Activated CD8-positive, alpha-beta T cell treated with anti-CD3 and anti-CD28 coated beads for 36 hours (primary cell): ENCODE results near the gene CACHD1. TPM values are rescaled to one million over a fixed set of nuclear protein-coding genes. Genes with fewer than 3 reads are reported as not detected.

Experiments used
- ATAC-seq: fragments of 200-7000 bp; cut with Tn5 transposase; one replicate; pipeline ENCODE4 v1.10.0; 2021; ENCODE audit warnings: mild to moderate bottlenecking, moderate library complexity
- CTCF ChIA-PET: fragments of 350-600 bp; sonication (Branson Sonifier 250); formaldehyde crosslinking; loops from one replicate; lab custom pipeline; 2021; ENCODE audit warnings: antibody characterized with exemption; lab: Charles Lee
- POLR2A ChIA-PET: fragments of 350-600 bp; sonication (Branson Sonifier 250); formaldehyde crosslinking; loops from one replicate; lab custom pipeline; 2021; ENCODE audit warnings: antibody characterized with exemption; lab: Charles Lee
- DNase-seq: peaks from one replicate; pipeline ENCODE4 v3.0.0-alpha.2; 2020
- H3K27ac Mint-ChIP-seq: one replicate; pipeline ENCODE4 v1.8.0; 2021; ENCODE audit warnings: mild to moderate bottlenecking, mixed read lengths
- H3K27me3 Mint-ChIP-seq: one replicate; pipeline ENCODE4 v1.8.0; 2021; ENCODE audit warnings: mixed read lengths
- H3K36me3 Mint-ChIP-seq: one replicate; pipeline ENCODE4 v1.8.0; 2021; ENCODE audit warnings: low read depth, mixed read lengths
- H3K4me1 Mint-ChIP-seq: one replicate; pipeline ENCODE4 v1.8.0; 2021; ENCODE audit warnings: low read depth, mixed read lengths
- H3K4me3 Mint-ChIP-seq: one replicate; pipeline ENCODE4 v1.8.0; 2021; ENCODE audit warnings: mild to moderate bottlenecking, moderate library complexity, mixed read lengths
- H3K9me3 Mint-ChIP-seq: one replicate; pipeline ENCODE4 v1.8.0; 2021; ENCODE audit warnings: mixed read lengths
- CTCF ChIP-seq: fragments of 200-600 bp; IDR thresholded peaks from one replicate; pipeline ENCODE4 v1.8.0; 2022; ENCODE audit warnings: antibody characterized with exemption, mild to moderate bottlenecking
- intact Hi-C: fragments of 100-400 bp; cut with micrococcal nuclease; formaldehyde crosslinking; loops from one replicate; pipeline ENCODE4 v1.10.0; 2022
- total RNA-seq, 2 experiments: library from RNA; stranded (reverse); gene quantifications; one replicate each; pipeline ENCODE4 v1.2.3, GENCODE V29; 2021

The CACHD1 gene
- total RNA-seq, 2 experiments from 2014 or later = 2.2 to 2.5 TPM

GRCh38 chr1:64645735-64646134, 175.8 kb downstream of the CACHD1 start:
- Mint-ChIP-seq H3K4me3 (no peak overlapping the region), H3K36me3 (peaks cover 2% of the 10 kb centered on the region), H3K4me1 (no peaks in the 10 kb centered on the region), H3K27ac (no peak overlapping the region), H3K9me3 (no peaks in the 10 kb centered on the region), H3K27me3 (no peaks in the 10 kb centered on the region)
- ATAC-seq = no peak
- ChIA-PET POLR2A (no interaction called here), CTCF (interaction anchor here (0.6 kb wide), 1 partner anchor 31 kb away, joined by 3 read pairs; no protein-coding TSS in a partner anchor)
- DNase-seq = no peak
- no peak for TF ChIP-seq CTCF
- intact Hi-C loops = no loop called here

- intact Hi-C loops = no loop called here
- ChIA-PET POLR2A (no interaction called here), CTCF (no interaction called here)
- Mint-ChIP-seq H3K36me3 (no peaks in the 10 kb centered on the region), H3K9me3 (no peaks in the 10 kb centered on the region), H3K4me1 (no peaks in the 10 kb centered on the region), H3K27me3 (no peaks in the 10 kb centered on the region), H3K27ac (no peak overlapping the region), H3K4me3 (no peak overlapping the region)
- ATAC-seq (no peak), DNase-seq (no peak)
- no peak for TF ChIP-seq CTCF
These were observed 180.5 kb downstream of the CACHD1 start for GRCh38 chr1:64650411-64650810.

GRCh38 chr1:64651841-64652240, 181.9 kb downstream of the CACHD1 start:
- DNase-seq = no peak
- CTCF ChIA-PET = no interaction called here
- POLR2A ChIA-PET = no interaction called here
- no peak overlapping the region for H3K4me3 Mint-ChIP-seq
- no peaks in the 10 kb centered on the region for H3K4me1 Mint-ChIP-seq
- intact Hi-C loops = no loop called here
- no peak for TF ChIP-seq CTCF
- H3K36me3 Mint-ChIP-seq = no peaks in the 10 kb centered on the region
- no peak overlapping the region for H3K27ac Mint-ChIP-seq
- H3K9me3 Mint-ChIP-seq = no peaks in the 10 kb centered on the region
- ATAC-seq = no peak
- no peaks in the 10 kb centered on the region for H3K27me3 Mint-ChIP-seq

GRCh38 chr1:64653466-64653865, 183.5 kb downstream of the CACHD1 start:
- Mint-ChIP-seq H3K27me3 (no peaks in the 10 kb centered on the region), H3K4me1 (no peaks in the 10 kb centered on the region), H3K9me3 (no peaks in the 10 kb centered on the region), H3K27ac (no peak overlapping the region), H3K36me3 (no peaks in the 10 kb centered on the region), H3K4me3 (no peak overlapping the region)
- intact Hi-C loops = no loop called here
- DNase-seq (no peak), ATAC-seq (no peak)
- ChIA-PET POLR2A (no interaction called here), CTCF (interaction anchor here (0.9 kb wide), 1 partner anchor 22 kb away, joined by 3 read pairs; no protein-coding TSS in a partner anchor)
- TF ChIP-seq CTCF = no peak

GRCh38 chr1:64654519-64655341, 184.8 kb downstream of the CACHD1 start:
- H3K4me3 Mint-ChIP-seq = no peak overlapping the region
- no peaks in the 10 kb centered on the region for H3K4me1 Mint-ChIP-seq
- intact Hi-C loops = no loop called here
- H3K27ac Mint-ChIP-seq = no peak overlapping the region
- H3K27me3 Mint-ChIP-seq = no peaks in the 10 kb centered on the region
- H3K36me3 Mint-ChIP-seq = no peaks in the 10 kb centered on the region
- no peak for TF ChIP-seq CTCF
- H3K9me3 Mint-ChIP-seq = no peaks in the 10 kb centered on the region
- ATAC-seq (no peak), DNase-seq (no peak)
- POLR2A ChIA-PET = no interaction called here
- CTCF ChIA-PET = interaction anchor here (1.0 kb wide), 2 partner anchors 13 to 166 kb away, joined by 3 read pairs; no protein-coding TSS in a partner anchor
